ENCODE data around the gene ANTXR1. TPM values are rescaled to one million over a fixed set of nuclear protein-coding genes. Genes with fewer than 3 reads are reported as not detected.

Gene ANTXR1
- polyA plus RNA-seq, 1 of the 3 experiments (the other 2 are of a cell fraction): 114 TPM

DNA sequence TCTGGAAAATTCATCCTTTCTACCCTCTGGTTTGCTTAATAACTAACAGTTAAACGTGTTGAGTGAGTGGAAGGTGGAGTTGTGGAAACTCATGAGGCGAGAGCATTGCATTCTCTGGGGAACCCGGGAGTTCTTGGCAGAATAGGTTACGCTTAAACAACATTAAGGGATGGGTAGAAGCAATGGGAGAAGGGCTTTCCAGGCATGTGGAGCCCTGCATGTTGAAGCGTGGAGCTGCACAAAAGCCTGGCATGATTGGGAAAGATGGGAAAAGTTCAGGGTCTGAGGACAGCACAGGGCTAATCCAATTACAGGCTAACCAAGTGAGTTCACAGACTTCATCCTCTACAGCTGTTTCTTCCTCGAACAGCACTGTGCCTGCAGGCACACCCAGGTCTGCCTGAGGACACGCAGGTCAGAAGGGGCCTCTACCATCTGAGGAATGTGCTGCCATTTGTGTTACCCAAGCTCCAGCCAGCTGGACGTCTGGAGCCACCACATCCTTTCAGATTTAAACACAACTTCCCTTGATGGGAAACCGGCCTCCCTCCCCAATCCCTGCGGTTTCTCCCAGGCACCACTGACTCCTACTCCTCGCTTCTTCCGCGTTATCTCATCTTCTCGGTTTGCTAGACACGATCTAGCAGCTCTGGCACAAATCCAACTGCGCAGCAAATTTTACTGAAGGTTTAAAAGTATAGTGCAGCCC, 164.2 kb downstream of the ANTXR1 start (continued):
- TF ChIP-seq EP300 (IDR thresholded peaks at IDR 0.05; ENCODE audit: borderline replicate concordance in 1 of 2, low read depth in 1 of 2, low read length in 1 of 2) (peak in 1 of 2 experiments; percentile 92; a peak in 2 of 4 replicates), MEF2A (IDR thresholded peaks at IDR 0.05; ENCODE audit: borderline replicate concordance, low read depth) (peak; percentile 33; the same call in 1 of the 2 replicates), EZH2phosphoT487 (IDR thresholded peaks at IDR 0.05; ENCODE audit: borderline replicate concordance, low read depth) (no peak), JUND (IDR thresholded peaks at IDR 0.05) (peak; percentile 63), FOSL2 (IDR thresholded peaks at IDR 0.05; ENCODE audit: borderline replicate concordance, low read depth) (peak; percentile 19; the same call in 1 of the 2 replicates), TAF1 (IDR thresholded peaks at IDR 0.05; ENCODE audit: borderline replicate concordance, low read depth, low read length) (no peak), MXI1 (IDR thresholded peaks at IDR 0.05; ENCODE audit: low read depth, low read length) (no peak)
- TF ChIP-seq, protein P1, sequence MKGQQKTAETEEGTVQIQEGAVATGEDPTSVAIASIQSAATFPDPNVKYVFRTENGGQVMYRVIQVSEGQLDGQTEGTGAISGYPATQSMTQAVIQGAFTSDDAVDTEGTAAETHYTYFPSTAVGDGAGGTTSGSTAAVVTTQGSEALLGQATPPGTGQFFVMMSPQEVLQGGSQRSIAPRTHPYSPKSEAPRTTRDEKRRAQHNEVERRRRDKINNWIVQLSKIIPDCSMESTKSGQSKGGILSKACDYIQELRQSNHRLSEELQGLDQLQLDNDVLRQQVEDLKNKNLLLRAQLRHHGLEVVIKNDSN (IDR thresholded peaks at IDR 0.05; ENCODE audit: borderline replicate concordance, low read depth): 0 out of 2 replicates have a peak, but pooled peaks have one; percentile 14
- TF ChIP-seq, protein P2, sequence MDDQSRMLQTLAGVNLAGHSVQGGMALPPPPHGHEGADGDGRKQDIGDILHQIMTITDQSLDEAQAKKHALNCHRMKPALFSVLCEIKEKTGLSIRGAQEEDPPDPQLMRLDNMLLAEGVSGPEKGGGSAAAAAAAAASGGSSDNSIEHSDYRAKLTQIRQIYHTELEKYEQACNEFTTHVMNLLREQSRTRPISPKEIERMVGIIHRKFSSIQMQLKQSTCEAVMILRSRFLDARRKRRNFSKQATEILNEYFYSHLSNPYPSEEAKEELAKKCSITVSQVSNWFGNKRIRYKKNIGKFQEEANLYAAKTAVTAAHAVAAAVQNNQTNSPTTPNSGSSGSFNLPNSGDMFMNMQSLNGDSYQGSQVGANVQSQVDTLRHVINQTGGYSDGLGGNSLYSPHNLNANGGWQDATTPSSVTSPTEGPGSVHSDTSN (IDR thresholded peaks at IDR 0.05): peak; percentile 85

DNA sequence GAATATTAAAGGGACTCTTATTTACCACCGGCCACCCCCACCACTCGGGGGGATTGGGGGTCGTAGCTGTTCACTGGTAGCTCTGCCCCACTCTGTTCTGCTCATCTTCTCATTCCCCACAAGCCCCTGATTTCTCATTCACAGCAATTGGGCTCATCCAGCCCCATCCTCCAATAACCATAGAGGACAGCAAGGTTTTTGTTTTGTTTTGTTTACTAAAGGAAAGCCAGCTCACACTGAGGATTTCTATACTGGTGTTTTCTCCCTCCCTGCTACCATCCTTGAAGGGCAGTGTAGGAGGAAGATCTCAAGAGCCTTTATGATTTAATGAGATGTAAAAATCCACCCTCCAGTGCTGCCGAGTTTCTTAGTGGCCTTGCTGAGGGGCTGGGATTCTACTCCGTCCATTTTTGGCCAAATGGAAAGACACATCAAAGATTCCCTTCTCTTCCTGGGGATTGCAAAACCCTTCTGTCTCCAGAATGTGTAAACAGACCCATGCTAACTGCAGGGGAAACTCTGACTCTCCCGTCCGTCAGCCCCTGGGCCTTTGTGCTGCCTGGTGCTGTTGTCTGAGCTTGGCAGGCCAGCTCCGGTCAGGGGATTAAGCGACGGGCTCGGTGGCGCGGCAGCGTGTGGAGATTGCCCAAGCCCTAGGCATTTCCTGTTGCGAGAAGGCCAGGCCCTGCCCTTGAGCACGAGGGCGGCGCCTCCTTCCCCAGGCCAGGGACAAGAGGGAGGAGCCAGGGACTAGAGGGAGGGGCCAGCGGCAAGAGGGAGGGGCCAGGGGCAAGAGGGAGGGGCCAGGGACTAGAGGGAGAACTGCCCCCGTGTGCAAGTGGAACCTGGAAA, 165.0 kb downstream of the ANTXR1 start:
- peaks cover 22 to 24% of the 10 kb centered on the region in 2 experiments for H3K4me1 ChIP-seq (ENCODE audit: control insufficient read depth in 1 of 2, insufficient read depth in 2 of 2, low read depth in 1 of 2, low read length in 1 of 2)
- H3K27me3 ChIP-seq (ENCODE audit: insufficient read depth): no peaks in the 10 kb centered on the region
- H4K20me1 ChIP-seq (ENCODE audit: insufficient read depth): no peaks in the 10 kb centered on the region
- no peaks in the 10 kb centered on the region for H3K79me2 ChIP-seq (ENCODE audit: insufficient read depth)
- H2AFZ ChIP-seq (ENCODE audit: low read depth): no peak overlapping the region
- peak overlapping the region; percentile 27; the same call in 1 of the 2 replicates for H3K4me2 ChIP-seq
- no peaks in the 10 kb centered on the region for H3K9me2 ChIP-seq
- peak overlapping the region; percentile 43 to 72 for H3K27ac ChIP-seq (ENCODE audit: low read depth in 2 of 2, low read length in 1 of 2)
- TF ChIP-seq TAF1 (IDR thresholded peaks at IDR 0.05; ENCODE audit: borderline replicate concordance, low read depth, low read length) (no peak), FOXM1 (IDR thresholded peaks at IDR 0.05; ENCODE audit: low read depth) (0 out of 2 replicates have a peak, but pooled peaks have one; percentile 2)
- H3K4me3 ChIP-seq (ENCODE audit: low read depth in 2 of 2, low read length in 1 of 2): no peak overlapping the region
- ChIA-PET CTCF (interaction anchor here (0.7 to 1.0 kb wide), 3 partner anchors 10 to 128 kb away, joined by 3 read pairs; no protein-coding TSS in a partner anchor), POLR2A (interaction anchor here (1.1 kb wide), 1 partner anchor 163 kb away, joined by 3 read pairs; no protein-coding TSS in a partner anchor)
- WGBS (ENCODE audit: low lambda C conversion rate): 90% methylated on average over 17 of the region's 20 CpGs
- H3K9me3 ChIP-seq: no peaks in the 10 kb centered on the region
- peaks cover 19% of the 10 kb centered on the region for H3F3A ChIP-seq (replicated peaks; ENCODE audit: insufficient read depth)
- peak overlapping the region; percentile 29 for H3K9ac ChIP-seq
- H3K36me3 ChIP-seq (replicated peaks in 1 of 2; ENCODE audit: control insufficient read depth in 1 of 2, insufficient read depth in 2 of 2, low read length in 1 of 2): peaks cover 40% of the 10 kb centered on the region in 2 experiments
- DNase-seq: peak; percentile 44

Measured in SK-N-SH (cell line).